GM19463 (cell line): ENCODE results near the gene SLC16A7.
A peak's percentile ranks its signal among the peaks of the same experiment; 100 is the strongest.

Source experiments
- ATAC-seq: cut with Tn5 transposase; IDR thresholded peaks from one replicate; pipeline ENCODE4 v1.9.1; 2021; ENCODE audit warnings: mild to moderate bottlenecking, moderate library complexity; ENCODE audit not compliant: unreplicated experiment

SLC16A7 gene

DNA sequence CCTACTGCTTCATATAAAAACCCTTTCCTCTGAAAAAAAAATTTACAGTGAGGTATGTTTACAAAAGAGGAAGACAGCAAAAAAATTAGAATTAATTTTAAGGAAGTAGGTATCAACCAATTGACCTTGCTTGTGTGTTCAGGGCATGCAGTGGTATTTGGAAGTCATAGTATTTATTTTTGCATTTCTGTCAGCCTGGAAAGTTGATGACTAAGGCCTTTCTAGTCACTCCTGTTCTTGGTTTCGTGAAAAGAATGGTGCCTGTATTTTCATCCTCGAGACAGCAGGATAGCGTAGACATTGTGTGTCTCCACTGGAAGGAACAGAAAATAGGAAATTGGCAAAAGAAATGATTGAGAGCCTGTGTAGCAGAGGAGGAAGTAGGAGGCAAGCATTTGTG lies 24.5 kb downstream of the SLC16A7 start:
- ATAC-seq: peak; percentile 17

DNA sequence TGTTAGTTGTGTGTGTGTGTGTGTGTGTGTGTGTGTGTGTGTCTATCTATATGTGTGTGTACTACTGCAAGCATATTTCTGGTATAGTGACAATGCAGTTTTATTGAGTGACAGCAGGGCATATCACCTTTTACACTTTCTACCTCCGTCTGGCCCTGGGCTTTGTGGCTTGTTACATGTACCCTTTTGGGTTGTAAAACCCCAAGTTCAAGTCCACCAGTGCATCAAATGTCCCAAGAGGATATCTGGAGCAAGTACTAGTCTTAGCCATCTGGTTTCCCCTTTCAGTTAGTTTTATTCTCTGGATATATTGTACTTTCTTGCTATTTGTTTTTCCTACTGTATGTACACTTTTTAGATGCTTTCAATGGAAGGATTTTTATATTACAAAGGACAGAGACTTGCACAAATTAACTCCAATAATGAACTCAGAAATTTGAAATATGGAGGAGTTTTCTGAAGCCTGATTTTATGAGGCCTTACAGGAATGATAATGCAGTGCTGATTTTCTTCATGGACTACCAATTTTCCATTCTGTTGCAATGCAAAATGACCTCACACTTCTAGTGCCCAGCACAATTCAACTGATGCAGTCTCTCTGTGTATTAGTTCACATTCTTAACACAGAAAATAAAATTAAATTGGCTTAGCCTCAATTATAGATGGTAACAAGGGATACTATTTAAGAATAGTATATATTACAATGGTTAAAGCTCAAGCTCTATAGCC lies 29.1 kb downstream of the SLC16A7 start:
- ATAC-seq: no peak

DNA sequence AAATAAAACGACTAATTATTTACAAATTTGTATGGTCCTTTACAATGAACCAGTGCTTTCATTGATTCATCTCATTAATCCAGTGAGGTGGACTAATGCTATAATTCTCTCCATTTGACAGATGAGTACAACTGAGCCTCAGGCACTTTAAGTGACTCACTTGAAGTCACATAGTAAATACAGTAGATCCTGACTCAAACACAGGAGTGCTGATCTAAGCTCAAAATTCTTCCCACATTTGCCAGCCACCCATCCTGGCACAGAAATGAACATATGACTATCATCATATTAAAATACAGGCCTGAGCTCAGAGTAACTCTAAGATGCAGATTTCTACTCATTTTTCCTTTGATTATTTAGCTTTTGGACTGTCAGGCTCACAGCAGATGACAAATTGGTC lies 30.6 kb downstream of the SLC16A7 start:
- no peak for ATAC-seq

DNA sequence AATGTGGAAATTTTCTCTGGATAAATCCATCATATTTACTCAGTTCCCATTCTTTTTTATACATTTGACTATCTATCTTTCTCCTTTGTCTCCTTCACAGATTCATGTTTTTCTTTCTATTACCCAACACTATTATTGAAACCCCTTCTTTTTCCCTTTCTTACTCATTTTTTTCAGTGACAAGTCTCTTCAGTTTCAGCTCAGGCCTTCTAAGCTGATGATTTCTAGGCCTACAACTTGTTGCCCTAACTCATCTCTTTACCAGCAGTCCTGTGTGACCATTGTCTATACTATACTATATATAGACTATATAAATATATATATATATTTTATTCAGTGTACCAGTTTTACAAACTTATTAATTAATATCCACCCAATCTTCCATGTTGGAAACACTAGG lies 31.8 kb downstream of the SLC16A7 start:
- no peak for ATAC-seq

DNA sequence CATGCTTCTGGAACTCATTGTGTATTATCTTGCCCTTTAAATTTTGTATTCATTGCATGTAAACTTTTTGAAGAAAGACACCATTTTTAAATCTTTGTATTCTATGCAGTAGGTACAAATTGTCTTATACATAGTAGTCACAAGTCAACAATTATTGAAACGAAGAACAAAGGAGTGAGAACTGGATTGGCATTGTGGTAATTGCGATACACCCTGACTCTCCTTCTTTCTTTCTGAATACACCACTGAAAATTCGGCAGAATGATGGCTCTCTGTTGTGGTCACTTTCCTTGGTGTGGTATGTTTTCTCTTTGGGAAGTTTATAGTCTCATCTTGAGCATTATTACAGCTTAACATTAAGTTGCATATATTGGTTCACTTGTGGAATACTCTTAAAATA lies 34.1 kb downstream of the SLC16A7 start:
- no peak for ATAC-seq

DNA sequence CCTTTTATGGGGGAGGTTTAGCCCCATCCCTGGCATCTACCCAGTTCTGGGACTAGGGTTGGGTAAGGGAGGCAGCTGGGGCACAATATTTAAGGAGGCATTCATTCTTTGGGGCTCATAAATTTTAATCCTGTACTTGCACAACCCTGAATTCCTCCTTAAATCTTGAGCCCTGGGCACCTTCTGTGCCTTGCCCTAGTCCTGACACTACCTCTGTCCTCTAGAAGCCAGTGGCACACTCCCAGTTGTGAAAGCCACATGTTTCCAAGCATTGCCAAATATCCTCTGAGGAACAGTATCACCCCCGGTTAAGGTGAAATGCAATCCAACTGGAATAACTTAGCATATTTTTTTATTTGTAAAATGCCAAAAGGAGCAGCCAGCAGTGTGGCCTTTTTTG lies 36.6 kb downstream of the SLC16A7 start:
- ATAC-seq: no peak

DNA sequence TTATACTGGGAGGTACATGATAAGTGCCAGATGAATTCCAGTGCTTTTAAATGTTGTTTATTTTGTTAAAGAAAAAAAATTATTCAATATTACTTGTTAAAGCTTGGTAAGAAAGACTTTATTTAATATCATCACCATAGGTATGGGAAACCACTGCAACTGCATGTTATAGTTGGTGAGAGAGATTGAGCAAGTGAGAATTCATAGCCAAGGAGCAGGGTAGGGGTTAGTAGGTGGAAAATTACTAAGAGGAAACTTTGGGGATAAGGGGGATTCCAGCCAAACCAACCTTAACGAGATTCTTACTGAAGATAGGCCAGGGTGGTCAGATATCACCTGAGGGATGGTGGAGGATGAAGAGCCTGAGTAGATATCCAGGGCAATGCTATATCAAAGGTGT lies 38.4 kb downstream of the SLC16A7 start:
- no peak for ATAC-seq

DNA sequence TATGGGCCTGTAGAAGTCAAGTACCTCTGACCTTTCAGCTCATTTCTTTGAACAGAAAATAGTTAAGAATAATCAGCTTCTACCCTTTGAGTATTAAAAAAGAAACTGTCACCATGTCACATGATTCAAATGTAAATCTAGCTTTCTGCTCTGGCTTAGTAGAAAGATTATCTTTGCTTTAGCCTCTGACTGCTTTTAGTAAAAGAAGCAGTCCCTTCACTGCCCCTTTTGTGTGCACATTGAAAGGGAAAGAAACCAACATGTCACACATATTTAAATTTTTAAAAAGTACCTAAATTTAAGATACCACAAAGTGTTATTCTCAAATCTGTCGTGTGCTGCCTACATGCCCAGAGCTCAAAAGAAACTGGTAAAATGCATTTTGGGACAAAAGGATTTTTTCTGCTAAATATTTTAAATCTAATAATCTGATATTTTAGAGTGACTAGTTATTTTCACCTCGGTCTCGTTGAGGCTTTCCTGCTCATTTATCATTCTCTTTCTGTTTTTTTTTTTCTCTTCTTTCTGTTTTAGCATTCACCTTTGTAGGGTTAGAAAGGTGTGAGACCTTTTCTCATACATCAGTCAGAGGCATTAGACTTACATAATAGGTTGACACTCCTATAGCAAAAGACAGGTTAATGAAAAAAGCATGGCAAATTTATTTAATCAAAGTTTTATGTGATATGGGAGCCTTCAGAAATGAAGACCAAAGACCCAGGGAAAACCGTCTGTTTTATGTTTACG lies 41.3 kb downstream of the SLC16A7 start:
- ATAC-seq: peak; percentile 82

DNA sequence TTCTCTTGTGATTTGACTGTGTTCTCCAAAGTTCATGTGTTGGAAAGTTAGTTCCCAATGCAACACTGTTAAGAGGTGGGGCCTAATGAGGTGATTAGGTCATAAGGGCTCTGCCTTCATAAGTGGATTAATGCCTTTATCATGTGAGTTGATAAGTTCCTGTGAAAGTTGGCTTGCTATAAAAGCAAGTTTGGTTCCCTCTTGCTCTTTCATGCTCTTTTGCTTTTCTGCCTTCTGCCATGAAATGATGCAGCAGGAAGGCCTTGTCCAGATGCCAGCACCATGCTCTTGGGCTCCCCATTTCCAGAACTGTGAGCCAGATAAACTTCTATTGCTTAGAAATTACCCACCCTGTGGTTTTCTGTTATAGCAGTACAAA lies 41.9 kb downstream of the SLC16A7 start:
- ATAC-seq: no peak

DNA sequence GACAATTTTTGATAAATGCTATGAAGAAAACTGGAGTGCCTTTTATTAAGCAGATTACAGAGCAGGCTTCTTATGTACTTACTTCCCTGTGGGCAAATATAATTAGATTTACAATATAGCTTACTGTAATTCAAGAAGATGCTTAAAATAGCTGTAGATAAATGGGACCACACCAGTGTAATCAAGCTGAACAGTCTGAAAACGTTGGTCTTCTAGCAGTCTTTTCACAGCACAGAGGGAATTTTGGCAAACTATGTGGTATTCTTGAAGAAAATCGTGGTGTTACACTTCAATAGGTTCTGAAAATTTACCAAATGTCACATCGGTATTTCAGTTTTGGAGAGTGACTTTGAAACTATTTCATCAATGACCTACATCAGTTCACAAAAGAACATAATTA lies 47.7 kb downstream of the SLC16A7 start:
- ATAC-seq: no peak

DNA sequence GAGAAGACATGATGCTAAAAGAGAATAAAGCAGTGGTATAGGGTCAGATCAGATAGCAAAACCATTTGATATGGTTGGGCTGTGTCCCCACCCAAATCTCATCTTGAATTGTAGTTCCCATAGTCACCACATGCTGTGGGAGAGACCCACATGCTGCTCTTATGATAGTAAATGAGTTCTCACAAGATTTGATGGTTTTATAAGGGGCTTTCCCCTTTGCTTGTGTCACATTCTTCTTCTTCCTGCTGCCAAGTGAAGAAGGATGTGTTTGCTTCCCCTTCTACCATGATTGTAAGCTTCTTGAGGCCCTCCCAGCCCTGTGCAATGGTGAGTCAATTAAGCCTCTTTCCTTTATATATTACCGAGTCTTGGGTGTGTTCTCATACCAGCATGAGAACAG lies 49.4 kb downstream of the SLC16A7 start:
- no peak for ATAC-seq

DNA sequence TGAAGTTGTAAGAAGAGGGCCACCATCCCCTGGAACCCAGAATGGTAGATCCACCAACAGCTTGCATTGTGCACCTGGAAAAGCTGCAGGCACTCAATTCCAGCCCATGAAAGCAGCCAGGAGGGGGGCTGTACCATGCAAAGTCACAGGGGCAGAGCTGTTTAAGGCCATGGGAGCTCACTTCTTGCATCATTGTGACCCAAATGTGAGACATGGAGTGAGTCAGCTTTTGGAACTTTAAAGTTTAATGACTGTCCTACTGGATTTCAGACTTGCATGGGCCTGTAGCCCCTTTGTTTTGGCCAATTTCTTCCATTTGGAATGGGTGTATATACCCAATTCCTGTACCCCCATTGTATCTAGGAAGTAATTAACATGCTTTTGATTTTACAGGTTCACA lies 50.8 kb downstream of the SLC16A7 start:
- no peak for ATAC-seq

DNA sequence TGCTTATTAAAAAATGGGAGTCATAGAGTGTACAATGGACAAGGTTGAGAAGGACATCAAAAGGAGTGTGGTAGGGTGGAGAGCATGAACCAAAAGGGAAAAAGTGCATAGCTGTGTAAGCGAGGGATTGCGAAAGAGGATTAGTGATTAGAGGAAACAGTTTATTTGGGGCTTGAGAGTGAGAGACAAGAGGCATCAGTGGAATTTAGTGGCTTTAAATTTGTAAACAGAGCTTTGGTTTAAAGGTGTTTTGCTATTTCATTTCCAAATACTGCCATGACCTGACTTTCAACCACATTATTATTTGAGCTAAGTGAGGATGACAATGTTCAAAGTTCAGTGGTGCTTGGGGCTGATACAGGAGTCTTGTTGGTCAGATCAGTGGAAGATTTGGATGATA lies 53.4 kb downstream of the SLC16A7 start:
- ATAC-seq: no peak

DNA sequence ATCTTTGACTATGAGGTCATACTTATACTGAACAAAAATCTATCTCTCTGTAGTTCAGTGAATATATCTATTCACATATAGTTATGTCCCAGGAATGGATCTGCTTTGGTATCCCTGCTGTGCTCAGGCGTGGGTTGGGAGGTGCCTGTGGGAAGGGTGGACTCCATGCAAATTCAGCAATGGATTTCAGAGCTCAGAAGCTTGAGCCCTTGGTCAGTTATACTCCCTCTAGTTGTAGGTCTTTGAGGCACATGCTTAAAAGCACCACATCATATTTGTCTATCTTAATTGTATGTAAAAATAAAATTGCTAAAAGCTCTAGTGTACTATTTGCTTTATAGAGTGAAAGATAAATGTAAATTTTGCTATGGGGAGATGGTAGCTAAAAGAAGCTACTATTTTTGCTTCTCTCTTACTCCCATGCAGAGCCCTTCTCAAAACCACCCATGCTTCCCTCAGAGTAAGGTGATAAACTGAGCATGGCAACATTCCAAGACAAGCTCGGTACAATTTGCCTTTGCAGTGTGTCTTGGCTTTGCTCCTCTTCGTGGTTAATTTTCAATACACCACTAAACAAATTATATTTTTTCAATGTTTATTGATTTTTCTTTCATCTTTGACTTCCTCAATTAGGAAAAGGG lies 54.9 kb downstream of the SLC16A7 start:
- ATAC-seq: no peak

DNA sequence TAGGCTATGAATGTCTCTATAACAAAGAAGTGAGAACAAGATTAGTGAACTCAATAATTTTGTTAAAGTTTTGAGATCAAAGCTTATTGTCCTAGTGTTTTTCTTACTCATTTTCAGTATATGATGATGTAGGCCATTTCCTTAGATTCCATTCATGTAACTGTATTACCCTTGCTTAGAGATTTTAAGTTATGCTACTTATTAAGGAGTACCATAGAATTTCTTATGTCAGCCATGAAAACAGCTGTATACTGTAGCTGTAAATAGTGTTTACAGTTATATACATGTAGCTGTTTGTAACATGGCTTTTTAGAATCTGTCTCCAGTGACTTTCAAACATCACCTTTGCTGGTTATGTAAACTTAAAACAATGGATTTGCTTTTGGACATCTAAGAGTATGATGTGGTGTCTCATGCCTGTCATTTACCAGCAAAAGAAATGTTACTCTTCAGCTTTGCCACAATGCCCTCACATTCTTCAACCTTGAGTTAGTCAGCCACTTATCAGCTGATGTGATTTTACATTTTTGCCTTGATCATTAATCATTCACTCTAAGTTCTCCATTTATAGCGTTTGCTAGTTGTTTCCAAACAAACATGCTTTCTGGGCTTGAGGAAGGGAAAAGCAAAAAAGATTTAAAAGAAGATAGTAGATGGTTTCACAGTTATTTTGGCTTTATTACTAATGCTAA lies 55.5 kb downstream of the SLC16A7 start:
- no peak for ATAC-seq

DNA sequence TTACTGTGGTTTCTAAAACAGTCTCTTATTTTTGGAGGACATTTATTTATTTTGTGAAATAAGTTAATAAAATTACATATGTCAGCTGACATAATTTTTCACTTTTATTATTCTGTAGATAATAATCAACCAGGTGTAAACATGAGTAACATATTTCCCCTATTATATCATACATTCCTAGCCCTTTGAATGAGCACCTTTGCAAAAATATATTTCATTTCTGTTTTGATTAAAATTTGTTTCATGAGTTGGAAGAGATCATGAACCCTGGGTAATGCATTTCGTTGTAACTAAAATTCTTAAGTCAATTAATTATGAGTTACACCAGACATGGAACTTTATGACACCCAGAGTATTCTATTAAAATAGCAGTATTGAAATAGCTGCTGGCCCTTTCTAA lies 56.3 kb downstream of the SLC16A7 start:
- no peak for ATAC-seq

DNA sequence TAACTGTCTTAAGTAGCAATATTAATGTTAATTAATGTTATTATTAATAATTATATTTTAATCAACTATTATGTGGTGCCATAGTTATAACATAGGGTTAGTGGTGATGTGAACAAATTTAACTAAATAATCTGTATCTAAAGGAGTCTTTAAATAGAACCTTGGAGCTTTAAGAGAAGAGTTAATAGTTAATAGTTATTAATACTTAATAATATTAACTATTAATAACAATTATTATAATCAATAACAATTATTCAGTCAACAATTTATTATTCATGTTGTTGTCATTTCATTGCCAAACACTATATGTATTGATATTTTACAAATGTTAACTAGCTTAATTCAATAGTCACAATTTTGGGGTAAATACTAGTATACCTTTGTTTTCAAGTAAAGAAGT lies 58.2 kb downstream of the SLC16A7 start:
- ATAC-seq: no peak

DNA sequence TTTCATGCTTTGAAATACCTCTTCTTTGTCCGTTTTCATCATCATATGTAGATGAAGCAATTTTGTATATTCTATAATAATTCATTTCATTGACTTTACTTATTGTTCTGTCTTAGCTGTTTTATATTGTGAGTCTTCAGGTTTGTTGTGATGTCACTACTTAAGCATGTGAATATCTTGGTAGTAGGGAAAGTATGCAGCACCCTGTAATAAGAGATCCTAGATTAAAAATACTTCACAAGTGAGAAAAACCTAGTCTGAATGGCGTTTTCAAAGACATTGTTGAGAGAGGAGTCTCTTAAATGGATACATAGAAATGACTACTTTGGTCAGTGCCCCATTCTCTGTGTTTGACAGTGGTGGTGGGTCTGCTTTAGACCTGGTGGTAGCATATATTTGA lies 61.4 kb downstream of the SLC16A7 start:
- ATAC-seq: no peak

DNA sequence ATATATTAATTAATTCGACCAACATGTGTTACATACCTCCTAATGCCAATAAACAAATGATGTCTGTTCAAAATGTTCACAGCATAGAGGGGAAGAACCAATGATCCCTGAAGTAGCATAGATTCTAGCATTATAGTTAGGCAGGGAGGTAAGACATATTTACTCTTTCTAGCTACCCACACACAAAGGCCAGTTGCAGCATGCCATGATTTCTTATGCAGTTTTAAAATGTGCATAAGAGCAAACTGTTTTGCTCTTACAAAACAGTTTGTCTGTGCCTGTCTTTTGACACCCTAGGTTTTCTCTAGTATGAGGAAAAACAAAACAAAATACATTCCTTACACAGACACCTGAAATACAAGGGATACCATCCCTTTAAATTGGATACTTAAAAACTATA lies 61.9 kb downstream of the SLC16A7 start:
- no peak for ATAC-seq

DNA sequence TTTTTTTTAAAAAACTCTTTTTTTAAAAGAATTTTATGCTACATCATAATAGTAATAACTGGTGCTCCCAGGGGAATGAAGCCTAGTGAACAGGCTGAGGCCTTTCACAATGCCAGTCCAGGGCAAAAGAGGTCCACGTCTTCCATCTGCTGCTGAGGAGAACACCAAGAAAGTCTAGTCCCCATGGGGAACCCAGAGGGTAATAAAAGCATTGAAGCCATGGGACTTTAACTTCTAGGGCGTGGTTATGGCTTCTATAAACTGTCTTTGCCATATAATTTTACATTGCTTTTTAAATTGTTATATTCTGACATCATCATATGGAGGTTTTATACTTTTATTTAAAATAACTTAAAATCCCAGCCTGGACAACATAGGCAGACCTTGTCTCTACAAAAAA lies 64.3 kb downstream of the SLC16A7 start:
- no peak for ATAC-seq

DNA sequence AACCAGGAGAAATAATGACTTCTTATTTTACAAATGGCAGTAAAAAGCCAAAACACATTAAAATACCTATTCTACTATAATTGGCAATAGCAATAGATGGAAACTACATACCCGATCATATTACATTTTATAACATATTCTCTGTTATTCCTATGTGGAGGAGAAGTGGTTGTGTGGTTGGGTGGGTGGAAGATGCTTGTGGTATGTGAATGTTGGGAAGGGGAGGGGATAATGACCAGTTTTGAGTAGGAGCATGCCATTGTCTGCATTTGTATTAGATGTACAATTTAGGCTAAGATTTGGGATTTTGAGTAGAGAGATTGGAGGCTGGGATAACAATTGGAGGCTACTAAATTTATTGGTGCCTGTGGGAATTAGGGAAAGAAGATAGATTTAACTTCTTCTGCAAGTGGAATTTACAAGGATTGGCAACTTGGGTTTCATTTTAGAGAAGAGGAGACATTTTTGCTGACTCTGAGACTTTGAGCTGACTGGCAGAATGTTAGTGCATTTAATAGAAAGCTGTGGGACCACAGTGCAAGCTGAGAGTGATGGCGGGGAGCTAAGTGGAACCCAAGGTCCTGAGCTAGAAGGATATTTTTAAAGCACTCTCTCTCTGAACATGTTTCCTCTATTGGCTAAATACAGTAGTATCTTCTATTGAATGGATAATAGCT lies 65.2 kb downstream of the SLC16A7 start:
- no peak for ATAC-seq
